ENCODE measurements around the gene LRRC2.

Gene LRRC2

GRCh38 chr3:46479021-46479420, 87.1 kb downstream of the LRRC2 start:
- DNase-seq (ENCODE audit: low read depth), result no peak

GRCh38 chr3:46478341-46478740, 87.8 kb downstream of the LRRC2 start:
- no peak for DNase-seq (ENCODE audit: low read depth)

GRCh38 chr3:46477756-46478155, 88.3 kb downstream of the LRRC2 start:
- DNase-seq (ENCODE audit: low read depth), result no peak

GRCh38 chr3:46477145-46477544, 89.0 kb downstream of the LRRC2 start:
- DNase-seq (ENCODE audit: low read depth), result no peak

- DNase-seq (ENCODE audit: low read depth), result no peak
These were observed 93.4 kb downstream of the LRRC2 start for GRCh38 chr3:46472736-46473135.

GRCh38 chr3:46471371-46471914, 94.7 kb downstream of the LRRC2 start:
- DNase-seq (ENCODE audit: low read depth), result no peak

GRCh38 chr3:46470831-46471230, 95.3 kb downstream of the LRRC2 start:
- no peak for DNase-seq (ENCODE audit: low read depth)

- DNase-seq (ENCODE audit: low read depth), result no peak
These were observed 96.3 kb downstream of the LRRC2 start for GRCh38 chr3:46469680-46470357.

GRCh38 chr3:46468753-46469600, 97.1 kb downstream of the LRRC2 start:
- no peak for DNase-seq (ENCODE audit: low read depth)

GRCh38 chr3:46467562-46467961, 98.5 kb downstream of the LRRC2 start:
- DNase-seq (ENCODE audit: low read depth), result no peak

- DNase-seq (ENCODE audit: low read depth), result no peak
These were observed 99.2 kb downstream of the LRRC2 start for GRCh38 chr3:46466871-46467403.

- no peak for DNase-seq (ENCODE audit: low read depth)
These were observed 99.8 kb downstream of the LRRC2 start for GRCh38 chr3:46466273-46466672.
